ENCODE results near the gene MYRF.

- TF ChIP-seq, protein P1, sequence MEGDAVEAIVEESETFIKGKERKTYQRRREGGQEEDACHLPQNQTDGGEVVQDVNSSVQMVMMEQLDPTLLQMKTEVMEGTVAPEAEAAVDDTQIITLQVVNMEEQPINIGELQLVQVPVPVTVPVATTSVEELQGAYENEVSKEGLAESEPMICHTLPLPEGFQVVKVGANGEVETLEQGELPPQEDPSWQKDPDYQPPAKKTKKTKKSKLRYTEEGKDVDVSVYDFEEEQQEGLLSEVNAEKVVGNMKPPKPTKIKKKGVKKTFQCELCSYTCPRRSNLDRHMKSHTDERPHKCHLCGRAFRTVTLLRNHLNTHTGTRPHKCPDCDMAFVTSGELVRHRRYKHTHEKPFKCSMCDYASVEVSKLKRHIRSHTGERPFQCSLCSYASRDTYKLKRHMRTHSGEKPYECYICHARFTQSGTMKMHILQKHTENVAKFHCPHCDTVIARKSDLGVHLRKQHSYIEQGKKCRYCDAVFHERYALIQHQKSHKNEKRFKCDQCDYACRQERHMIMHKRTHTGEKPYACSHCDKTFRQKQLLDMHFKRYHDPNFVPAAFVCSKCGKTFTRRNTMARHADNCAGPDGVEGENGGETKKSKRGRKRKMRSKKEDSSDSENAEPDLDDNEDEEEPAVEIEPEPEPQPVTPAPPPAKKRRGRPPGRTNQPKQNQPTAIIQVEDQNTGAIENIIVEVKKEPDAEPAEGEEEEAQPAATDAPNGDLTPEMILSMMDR (conservative IDR thresholded peaks at IDR 0.05; ENCODE audit: low read length) = no peak; the same call in 1 of the 2 replicates
- TF ChIP-seq EZH2phosphoT487 (IDR thresholded peaks at IDR 0.05; ENCODE audit: borderline replicate concordance) = no peak
Measured at GRCh38 chr11:61827571-61828378, 75.3 kb downstream of the MYRF start, which contains the start of gene FADS2.
